ENCODE results near the gene RHBDD3.

The RHBDD3 gene

DNA sequence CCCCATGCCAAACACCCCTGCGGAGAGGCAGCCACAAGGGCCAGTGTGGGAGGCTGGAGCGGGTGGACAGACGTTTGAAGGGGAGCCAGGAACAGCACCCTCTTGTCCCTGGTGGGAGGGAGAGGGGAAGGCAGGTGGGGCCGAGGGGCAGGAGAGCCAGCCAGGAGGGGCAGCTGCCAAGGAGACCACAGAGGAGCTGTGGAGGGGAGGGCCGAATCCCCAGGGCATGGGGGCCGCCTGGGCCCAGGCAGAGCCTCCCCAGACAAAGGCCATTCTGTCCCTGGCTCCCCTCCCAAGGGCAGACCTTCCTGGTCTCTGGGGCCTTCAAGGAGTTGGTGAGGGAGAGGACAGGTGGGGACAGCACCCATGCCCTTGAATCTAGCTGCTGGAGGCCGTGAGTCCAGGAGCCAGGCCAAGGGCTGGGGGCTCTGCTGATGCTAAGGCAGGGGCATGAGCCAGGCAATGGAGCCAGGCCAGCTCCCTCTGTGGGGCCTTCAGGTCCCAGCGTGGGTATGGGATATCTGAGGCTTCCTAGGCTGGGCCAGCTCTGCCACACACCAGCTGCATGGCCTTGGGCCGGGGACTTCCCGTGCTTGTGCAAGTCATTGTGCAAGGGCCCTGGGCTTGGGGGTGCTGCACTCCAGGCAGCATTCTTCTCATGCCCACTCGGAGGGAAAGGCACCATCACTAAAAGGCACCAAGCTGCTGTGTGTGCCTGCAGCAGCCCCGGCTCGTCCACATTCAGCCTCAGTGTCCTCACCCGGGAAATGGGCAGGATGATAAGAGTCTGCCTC is 50.7 kb downstream of the RHBDD3 start:
- DNase-seq = peak; percentile 26

- DNase-seq = no peak
Observed at GRCh38 chr22:29216011-29216872, 51.5 kb downstream of the RHBDD3 start.

DNA sequence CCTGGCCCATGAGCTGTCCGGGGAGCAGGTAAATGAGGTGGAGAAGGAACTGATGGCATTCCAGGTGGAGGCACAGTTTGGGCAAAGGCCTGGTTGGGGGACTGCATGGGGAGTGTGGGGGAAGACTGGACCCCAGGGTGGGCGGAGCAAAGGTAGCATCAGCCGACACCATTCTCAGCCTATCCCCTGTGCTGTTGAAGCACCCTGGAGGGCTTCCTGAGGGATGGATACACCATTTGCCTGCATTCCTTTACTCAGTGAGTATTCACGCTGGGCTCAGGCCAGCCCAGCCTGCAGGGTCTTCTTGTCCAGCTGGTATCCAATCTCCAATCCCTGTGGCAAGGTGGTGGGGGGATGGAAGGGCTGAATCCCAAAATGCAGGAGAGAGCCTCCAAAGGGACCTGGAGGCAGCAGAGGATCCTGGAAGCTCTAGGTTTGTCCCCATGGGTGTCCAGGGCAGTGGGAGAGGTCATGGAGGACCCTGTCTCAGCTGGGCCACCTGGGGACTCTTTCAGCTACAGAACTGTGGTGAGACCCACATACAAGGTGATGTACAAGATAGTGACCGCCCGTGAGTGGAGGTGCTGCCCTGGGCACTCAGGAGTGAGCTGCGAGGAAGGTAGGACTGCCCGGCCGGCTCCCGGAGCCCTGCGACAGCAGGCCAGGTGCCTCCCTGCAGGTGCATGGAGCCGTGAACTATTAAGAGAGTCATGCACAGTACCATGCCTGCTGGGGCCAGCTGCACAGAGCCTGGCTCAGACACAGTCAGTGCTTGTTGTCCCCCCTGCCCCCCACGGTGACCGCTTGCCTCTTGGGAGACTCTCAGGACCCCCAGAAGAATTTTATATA is 52.5 kb downstream of the RHBDD3 start:
- DNase-seq = no peak

DNA sequence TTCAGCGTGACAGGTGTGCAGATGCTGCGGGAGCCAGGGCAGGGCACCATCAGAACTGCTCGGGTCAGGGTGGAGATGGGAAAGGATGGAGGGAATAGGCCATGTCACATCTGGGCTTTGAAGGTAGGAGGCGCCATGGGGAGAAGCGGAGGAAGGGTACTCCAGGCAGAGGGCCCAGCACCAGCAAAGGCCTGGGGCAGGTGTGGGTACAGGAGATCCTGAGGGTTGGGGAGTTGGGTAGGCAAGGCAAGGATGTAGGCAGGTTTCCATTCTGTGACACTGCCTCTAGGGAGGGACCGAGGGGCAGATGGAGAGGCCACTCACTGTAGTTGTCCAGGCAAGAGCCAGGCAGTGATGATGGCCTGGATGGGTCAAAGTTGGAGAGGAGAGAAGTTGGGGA is 53.5 kb downstream of the RHBDD3 start:
- no peak for DNase-seq

- DNase-seq = no peak
Observed at GRCh38 chr22:29213493-29213892, 54.3 kb downstream of the RHBDD3 start.

DNA sequence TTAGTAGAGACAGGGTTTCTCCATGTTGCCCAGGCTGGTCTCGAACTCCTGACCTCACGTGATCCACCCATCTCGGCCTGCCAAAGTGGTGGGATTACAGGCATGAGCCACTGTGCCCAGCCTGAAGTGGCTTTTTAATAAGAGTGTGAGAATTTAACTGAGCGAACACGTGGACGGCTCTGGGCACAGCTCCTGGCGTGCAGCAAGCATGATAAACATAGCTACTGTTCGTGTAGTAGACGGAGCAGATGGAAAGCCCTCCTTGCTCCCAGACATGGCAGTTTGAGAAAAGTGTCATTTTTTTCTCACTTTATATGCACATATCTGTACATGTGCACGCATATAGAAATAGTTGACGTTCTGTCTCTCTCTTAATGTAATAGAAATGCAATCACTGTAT is 55.0 kb downstream of the RHBDD3 start:
- DNase-seq = no peak

DNA sequence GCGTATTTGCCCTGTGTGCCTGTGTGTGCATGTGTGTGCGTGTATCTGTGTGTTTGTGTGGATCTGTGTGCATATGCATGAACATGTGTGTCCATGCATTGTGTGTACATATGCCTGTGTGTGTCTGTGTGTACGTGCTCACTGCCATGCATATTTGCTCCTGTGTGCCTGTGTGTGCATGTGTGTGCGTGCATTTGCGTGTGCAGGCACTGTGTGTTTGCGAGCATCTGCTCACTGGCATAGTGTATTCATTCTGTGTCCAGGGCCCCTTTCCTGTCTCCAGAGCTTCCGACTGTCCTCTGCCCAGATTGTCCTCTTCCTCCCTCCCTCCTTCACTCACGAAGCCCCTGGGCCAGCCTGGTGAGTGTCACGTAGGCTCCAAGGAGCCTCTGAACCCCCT is 56.3 kb downstream of the RHBDD3 start:
- DNase-seq = no peak

GRCh38 chr22:29211066-29211465 is 56.7 kb downstream of the RHBDD3 start:
- no peak for DNase-seq
